ENCODE data around the gene IZUMO3.

IZUMO3 gene

DNA sequence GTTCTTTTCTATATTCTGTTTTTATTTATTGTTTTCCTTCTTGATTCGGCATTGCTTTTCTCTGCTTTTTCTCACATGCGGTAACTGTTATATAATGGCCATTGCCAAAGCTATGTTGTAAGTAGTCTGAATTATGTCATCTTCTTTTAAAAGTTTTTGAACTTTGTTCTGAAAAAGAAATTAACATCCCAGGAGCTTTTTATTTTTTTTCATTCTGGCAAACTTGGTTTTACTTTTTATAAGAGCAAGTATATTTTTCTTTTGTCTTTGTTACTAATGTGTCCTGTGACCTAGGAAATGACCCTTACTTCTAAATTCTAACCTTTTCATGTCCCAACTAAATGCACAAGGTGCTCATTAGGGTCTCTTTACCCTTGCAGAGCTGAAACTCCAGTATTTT, 26.7 kb upstream of the IZUMO3 start:
- no peak for DNase-seq (ENCODE audit: extremely low spot score)
- ChIA-PET CTCF (interaction anchor here (1.0 kb wide), 1 partner anchor 9 kb away, joined by 3 read pairs; no protein-coding TSS in a partner anchor), POLR2A (no interaction called here)
- TF ChIP-seq, protein P1, sequence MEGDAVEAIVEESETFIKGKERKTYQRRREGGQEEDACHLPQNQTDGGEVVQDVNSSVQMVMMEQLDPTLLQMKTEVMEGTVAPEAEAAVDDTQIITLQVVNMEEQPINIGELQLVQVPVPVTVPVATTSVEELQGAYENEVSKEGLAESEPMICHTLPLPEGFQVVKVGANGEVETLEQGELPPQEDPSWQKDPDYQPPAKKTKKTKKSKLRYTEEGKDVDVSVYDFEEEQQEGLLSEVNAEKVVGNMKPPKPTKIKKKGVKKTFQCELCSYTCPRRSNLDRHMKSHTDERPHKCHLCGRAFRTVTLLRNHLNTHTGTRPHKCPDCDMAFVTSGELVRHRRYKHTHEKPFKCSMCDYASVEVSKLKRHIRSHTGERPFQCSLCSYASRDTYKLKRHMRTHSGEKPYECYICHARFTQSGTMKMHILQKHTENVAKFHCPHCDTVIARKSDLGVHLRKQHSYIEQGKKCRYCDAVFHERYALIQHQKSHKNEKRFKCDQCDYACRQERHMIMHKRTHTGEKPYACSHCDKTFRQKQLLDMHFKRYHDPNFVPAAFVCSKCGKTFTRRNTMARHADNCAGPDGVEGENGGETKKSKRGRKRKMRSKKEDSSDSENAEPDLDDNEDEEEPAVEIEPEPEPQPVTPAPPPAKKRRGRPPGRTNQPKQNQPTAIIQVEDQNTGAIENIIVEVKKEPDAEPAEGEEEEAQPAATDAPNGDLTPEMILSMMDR (IDR thresholded peaks at IDR 0.05; ENCODE audit: control extremely low read depth, extremely low read depth, low read depth, missing control alignments) = no peak

DNA sequence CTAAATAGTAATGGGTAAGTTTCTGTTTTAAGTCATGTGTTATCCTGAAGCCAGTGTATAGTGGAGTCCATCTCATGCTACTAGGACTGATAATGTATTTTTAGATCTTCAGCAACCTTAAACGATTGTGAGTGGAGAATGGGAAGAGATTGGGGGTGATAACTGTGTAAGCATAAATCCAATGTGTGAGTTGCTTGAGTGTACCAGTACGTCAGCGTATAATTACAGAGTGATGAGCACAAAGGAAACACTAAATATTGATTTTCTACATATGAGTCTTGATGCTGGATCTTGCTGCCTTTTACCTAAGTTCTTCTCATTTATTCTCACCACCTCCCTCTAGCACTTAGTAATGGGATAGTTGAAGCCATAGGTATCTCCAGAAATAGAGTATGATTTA, 16.3 kb upstream of the IZUMO3 start:
- DNase-seq (ENCODE audit: extremely low spot score) = no peak
- TF ChIP-seq, protein P1 (IDR thresholded peaks at IDR 0.05; ENCODE audit: control extremely low read depth, extremely low read depth, low read depth, missing control alignments) = no peak
- ChIA-PET POLR2A (no interaction called here), CTCF (no interaction called here)

DNA sequence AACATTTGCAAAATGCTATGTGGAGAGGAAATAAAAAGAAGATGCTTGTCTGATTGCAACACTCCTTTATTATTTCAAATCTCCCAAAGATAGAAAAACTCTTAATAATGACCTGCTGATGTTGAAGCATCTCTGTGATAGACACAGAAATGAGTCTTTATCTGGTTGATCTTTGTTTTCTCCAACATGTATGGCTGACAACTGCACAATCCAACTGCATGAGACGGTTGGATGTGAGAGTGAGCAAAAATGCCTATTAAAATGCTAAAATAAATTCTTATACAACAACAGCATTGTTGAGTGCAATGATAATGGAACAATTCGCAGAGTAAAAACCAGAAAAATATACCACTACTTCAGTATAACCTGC, 7.5 kb upstream of the IZUMO3 start:
- TF ChIP-seq, protein P1 (IDR thresholded peaks at IDR 0.05; ENCODE audit: control extremely low read depth, extremely low read depth, low read depth, missing control alignments) = no peak
- DNase-seq (ENCODE audit: extremely low spot score) = no peak
- CTCF ChIA-PET = interaction anchor here (1.6 kb wide), 1 partner anchor 18 kb away, joined by 4 read pairs; no protein-coding TSS in a partner anchor
- POLR2A ChIA-PET = no interaction called here

DNA sequence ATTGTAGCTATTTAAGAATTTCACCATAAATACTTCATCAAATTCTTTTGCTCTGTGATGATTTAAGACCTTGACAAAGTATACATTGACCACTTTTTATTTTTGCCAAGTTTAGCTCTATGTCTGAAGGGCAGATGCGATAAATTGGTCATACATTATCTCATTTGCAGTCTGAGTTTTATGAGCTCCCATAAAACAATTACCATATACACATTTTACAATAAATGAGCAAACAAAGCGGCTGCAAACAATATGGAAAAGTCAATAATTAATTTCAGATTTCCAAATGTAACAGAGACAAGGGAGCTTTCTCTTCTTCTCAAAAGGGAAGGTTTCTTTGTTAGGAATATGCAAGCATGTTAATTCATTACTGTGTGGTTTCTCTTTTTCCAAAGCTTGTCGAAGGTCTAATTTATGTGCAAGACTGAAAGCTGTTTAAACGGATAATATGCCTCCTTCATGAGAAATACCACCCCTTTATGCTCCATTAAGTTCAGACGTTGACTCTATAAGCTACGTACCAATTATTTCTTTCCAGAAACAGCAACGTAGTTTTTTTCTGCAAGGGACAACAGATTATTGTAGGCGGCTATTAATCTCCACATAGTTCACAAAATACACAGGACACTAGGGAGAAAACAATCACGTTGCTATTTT, 7.0 kb upstream of the IZUMO3 start:
- POLR2A ChIA-PET = no interaction called here
- TF ChIP-seq, protein P1 (IDR thresholded peaks at IDR 0.05; ENCODE audit: control extremely low read depth, extremely low read depth, low read depth, missing control alignments) = no peak
- no peak for DNase-seq (ENCODE audit: extremely low spot score)
- CTCF ChIA-PET = interaction anchor here (1.6 kb wide), 1 partner anchor 19 kb away, joined by 4 read pairs; no protein-coding TSS in a partner anchor

DNA sequence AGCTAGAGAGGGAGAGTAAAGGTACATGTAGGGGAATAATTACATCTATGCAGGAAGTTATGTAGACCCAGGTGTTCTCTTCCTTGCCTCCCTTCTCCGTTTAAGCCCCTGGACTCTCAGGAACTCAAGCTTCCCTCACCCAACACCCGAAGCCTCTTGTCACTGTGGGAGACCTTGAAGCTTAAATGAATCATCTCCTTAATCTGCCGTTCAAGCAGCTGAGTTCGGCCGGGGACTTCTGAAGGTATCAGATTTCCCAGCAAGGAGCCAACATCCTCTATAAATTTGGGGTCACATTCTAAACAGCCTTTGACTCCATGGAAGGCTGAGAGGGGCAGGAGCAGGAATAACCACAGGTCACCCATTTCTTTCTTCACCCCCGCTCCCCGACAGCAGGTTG, 412 bp downstream of the IZUMO3 start:
- TF ChIP-seq, protein P1 (IDR thresholded peaks at IDR 0.05; ENCODE audit: control extremely low read depth, extremely low read depth, low read depth, missing control alignments) = no peak
- POLR2A ChIA-PET = no interaction called here
- CTCF ChIA-PET = interaction anchor here (1.6 kb wide), 1 partner anchor 22 kb away, joined by 3 read pairs; no protein-coding TSS in a partner anchor
- no peak for DNase-seq (ENCODE audit: extremely low spot score)

DNA sequence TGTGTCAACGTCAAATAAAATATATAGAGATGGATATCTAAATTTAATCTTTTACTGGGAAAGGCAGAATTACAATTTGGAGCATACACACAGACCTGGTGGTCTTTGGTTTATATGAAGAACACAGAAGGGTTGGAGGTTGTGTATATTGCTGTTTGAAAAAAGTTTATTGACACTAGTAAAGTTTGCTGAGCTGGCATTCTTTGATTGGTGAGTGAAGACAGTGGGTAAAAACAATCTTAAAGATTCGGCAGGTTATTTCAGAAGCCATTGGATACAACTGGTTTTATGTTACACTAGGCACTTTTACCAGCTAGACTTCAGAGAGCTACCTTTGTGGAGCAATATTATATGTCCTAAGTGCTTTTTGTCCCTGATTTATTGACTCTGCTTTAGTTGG, 27.2 kb downstream of the IZUMO3 start:
- no peak for DNase-seq (ENCODE audit: extremely low spot score)
- ChIA-PET CTCF (interaction anchor here (0.9 kb wide), 1 partner anchor 18 kb away, joined by 3 read pairs; no protein-coding TSS in a partner anchor), POLR2A (no interaction called here)
- TF ChIP-seq, protein P1 (IDR thresholded peaks at IDR 0.05; ENCODE audit: control extremely low read depth, extremely low read depth, low read depth, missing control alignments) = no peak
